Skin epidermis (tissue), 12 donors: ENCODE measurements around the gene DLX2.
A peak's percentile ranks its signal among the peaks of the same experiment; 100 is the strongest.

Experiments used
- H3K27ac ChIP-seq, 21 experiments: fragments of 200-600 bp; sonication (generic) in 11 of 21; one replicate each; pipeline ENCODE4 v1.5.0; 2020; ENCODE audit warnings: mild to moderate bottlenecking in 3 of 21, inconsistent platforms in 2 of 21, moderate library complexity in 2 of 21
- H3K4me3 ChIP-seq, 7 experiments: fragments of 200-600 bp; sonication (generic) in 2 of 7; one replicate each; pipeline ENCODE4 v1.5.0; 2020; ENCODE audit warnings: inconsistent platforms in 2 of 7, mild to moderate bottlenecking in 2 of 7, moderate library complexity in 1 of 7

DLX2 gene

GRCh38 chr2:172109256-172109987, 6.7 kb upstream of the DLX2 start:
- Histone ChIP-seq H3K4me3 (no peak overlapping the region), H3K27ac (peak overlapping the region in 2 of 21 experiments; percentile 36 to 37)

- Histone ChIP-seq H3K27ac (no peak overlapping the region), H3K4me3 (no peak overlapping the region)
Measured at GRCh38 chr2:172108587-172108930, 5.9 kb upstream of the DLX2 start.

- no peak overlapping the region for H3K27ac ChIP-seq
- no peak overlapping the region for H3K4me3 ChIP-seq
Measured at GRCh38 chr2:172107690-172108586, 5.2 kb upstream of the DLX2 start.

- H3K4me3 ChIP-seq, result peak overlapping the region; percentile 4 to 36 (median 24)
- H3K27ac ChIP-seq, result no peak overlapping the region
Measured at GRCh38 chr2:172106108-172106961, 3.6 kb upstream of the DLX2 start.

GRCh38 chr2:172105471-172106107, 2.9 kb upstream of the DLX2 start:
- H3K27ac ChIP-seq, result no peak overlapping the region
- H3K4me3 ChIP-seq, result peak overlapping the region in 4 of 7 experiments; percentile 24 to 36 (median 28)

GRCh38 chr2:172103471-172104272, 972 bp upstream of the DLX2 start:
- H3K27ac ChIP-seq, result no peak overlapping the region
- peak overlapping the region in 2 of 7 experiments; percentile 48 to 53 for H3K4me3 ChIP-seq

- Histone ChIP-seq H3K27ac (peak overlapping the region in 3 of 21 experiments; percentile 32 to 71 (median 41)), H3K4me3 (peak overlapping the region; percentile 23 to 59 (median 53))
Measured at GRCh38 chr2:172101821-172102390, 794 bp downstream of the DLX2 start.

GRCh38 chr2:172100935-172101820, 1.5 kb downstream of the DLX2 start:
- Histone ChIP-seq H3K27ac (peak overlapping the region in 2 of 21 experiments; percentile 49 to 71), H3K4me3 (peak overlapping the region; percentile 23 to 59 (median 53))

- peak overlapping the region in 3 of 7 experiments; percentile 47 to 59 (median 48) for H3K4me3 ChIP-seq
- H3K27ac ChIP-seq, result peak overlapping the region in 2 of 21 experiments; percentile 49 to 71
Measured at GRCh38 chr2:172100080-172100934, 2.4 kb downstream of the DLX2 start.

- H3K4me3 ChIP-seq, result peak overlapping the region in 6 of 7 experiments; percentile 7 to 59 (median 22)
- H3K27ac ChIP-seq, result peak overlapping the region in 2 of 21 experiments; percentile 49 to 71
Measured at GRCh38 chr2:172099472-172100079, 3.1 kb downstream of the DLX2 start.

- H3K27ac ChIP-seq, result peak overlapping the region in 2 of 21 experiments; percentile 18 to 31
- H3K4me3 ChIP-seq, result peak overlapping the region in 6 of 7 experiments; percentile 7 to 59 (median 21)
Measured at GRCh38 chr2:172098650-172099471, 3.8 kb downstream of the DLX2 start.

GRCh38 chr2:172098287-172098649, 4.4 kb downstream of the DLX2 start:
- H3K4me3 ChIP-seq, result no peak overlapping the region

GRCh38 chr2:172097557-172098131, 5.1 kb downstream of the DLX2 start:
- peak overlapping the region in 5 of 21 experiments; percentile 30 to 86 (median 67) for H3K27ac ChIP-seq
- peak overlapping the region in 2 of 7 experiments; percentile 46 to 49 for H3K4me3 ChIP-seq

More at GRCh38 chr2:172098287-172098649, 4.4 kb downstream of the DLX2 start:
- no peak overlapping the region for H3K27ac ChIP-seq
